Measurements from ENCODE around the gene BNC2.

DNA sequence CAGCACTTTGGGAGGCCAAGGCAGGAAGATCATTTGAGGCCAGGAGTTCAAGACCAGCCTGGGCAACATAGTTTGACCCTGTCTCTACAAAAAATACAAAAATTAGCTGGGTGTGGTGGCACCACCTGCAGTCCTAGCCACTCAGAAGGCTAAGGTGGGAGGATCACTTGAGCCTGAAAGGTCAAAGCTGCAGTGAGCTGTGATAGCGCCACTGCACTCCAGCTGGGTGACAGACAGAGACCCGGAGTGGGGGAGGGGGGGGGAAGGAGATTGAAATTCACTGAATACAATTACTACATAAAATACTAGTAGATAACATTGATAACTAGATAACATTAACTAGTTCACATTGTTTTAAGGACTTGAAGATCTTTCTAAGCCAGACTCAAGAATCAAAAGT, 345.6 kb downstream of the BNC2 start:
- TF ChIP-seq, protein P1, sequence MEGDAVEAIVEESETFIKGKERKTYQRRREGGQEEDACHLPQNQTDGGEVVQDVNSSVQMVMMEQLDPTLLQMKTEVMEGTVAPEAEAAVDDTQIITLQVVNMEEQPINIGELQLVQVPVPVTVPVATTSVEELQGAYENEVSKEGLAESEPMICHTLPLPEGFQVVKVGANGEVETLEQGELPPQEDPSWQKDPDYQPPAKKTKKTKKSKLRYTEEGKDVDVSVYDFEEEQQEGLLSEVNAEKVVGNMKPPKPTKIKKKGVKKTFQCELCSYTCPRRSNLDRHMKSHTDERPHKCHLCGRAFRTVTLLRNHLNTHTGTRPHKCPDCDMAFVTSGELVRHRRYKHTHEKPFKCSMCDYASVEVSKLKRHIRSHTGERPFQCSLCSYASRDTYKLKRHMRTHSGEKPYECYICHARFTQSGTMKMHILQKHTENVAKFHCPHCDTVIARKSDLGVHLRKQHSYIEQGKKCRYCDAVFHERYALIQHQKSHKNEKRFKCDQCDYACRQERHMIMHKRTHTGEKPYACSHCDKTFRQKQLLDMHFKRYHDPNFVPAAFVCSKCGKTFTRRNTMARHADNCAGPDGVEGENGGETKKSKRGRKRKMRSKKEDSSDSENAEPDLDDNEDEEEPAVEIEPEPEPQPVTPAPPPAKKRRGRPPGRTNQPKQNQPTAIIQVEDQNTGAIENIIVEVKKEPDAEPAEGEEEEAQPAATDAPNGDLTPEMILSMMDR (IDR thresholded peaks at IDR 0.05) = no peak
- TF ChIP-seq POLR2A (IDR thresholded peaks at IDR 0.05) (no peak), EP300 (IDR thresholded peaks at IDR 0.05) (no peak), POLR2AphosphoS5 (IDR thresholded peaks at IDR 0.05) (no peak)
